Esophagus muscularis mucosa (tissue), 4 donors: ENCODE measurements around the gene C9. TPM values are rescaled to one million over a fixed set of nuclear protein-coding genes. Genes with fewer than 3 reads are reported as not detected.

ENCODE experiments used
- DNase-seq: peaks from one replicate; pipeline ENCODE4 v3.0.0-alpha.2; 2017; ENCODE audit errors: extremely low spot score
- H3K27ac ChIP-seq, 4 donors: fragments of 200-600 bp; sonication (generic); replicated peaks in 1 of 4; 1 replicate in 3 of 4; 2 replicates in 1 of 4; pipeline ENCODE4 v1.5.1; 2016 to 2019; ENCODE audit warnings: mild to moderate bottlenecking in 1 of 4
- H3K27me3 ChIP-seq, 4 donors: fragments of 200-600 bp; sonication (generic); one replicate each; pipeline versions ENCODE4 v1.5.1 to v1.6.0; 2016 to 2019
- H3K36me3 ChIP-seq, 4 donors: fragments of 200-600 bp; sonication (generic); one replicate each; pipeline ENCODE4 v1.5.1; 2016 to 2019
- H3K4me1 ChIP-seq, 4 donors: fragments of 200-600 bp; sonication (generic); one replicate each; pipeline ENCODE4 v1.5.1; 2016 to 2019
- H3K4me3 ChIP-seq, 4 donors: fragments of 200-600 bp; sonication (generic); 1 replicate in 2 of 4; 2 replicates in 2 of 4; pipeline ENCODE4 v1.5.1; 2016 to 2019; ENCODE audit warnings: mild to moderate bottlenecking in 4 of 4, moderate library complexity in 1 of 4
- H3K9me3 ChIP-seq, 4 donors: fragments of 200-600 bp; sonication (generic); 1 replicate in 3 of 4; 2 replicates in 1 of 4; pipeline ENCODE4 v1.5.1; 2016 to 2019
- CTCF ChIP-seq, 3 experiments: fragments of 200-600 bp in 2 of 3; fragments of 450-650 bp in 1 of 3; sonication (generic) in 2 of 3; IDR thresholded peaks; one replicate each; pipeline ENCODE4 v1.5.1; 2017 to 2019; ENCODE audit warnings: antibody characterized with exemption in 3 of 3, mild to moderate bottlenecking in 2 of 3, moderate library complexity in 1 of 3
- EP300 ChIP-seq: sonication (generic); formaldehyde crosslinking; IDR thresholded peaks from one replicate; pipeline ENCODE4 v1.6.1; 2017; ENCODE audit warnings: antibody characterized with exemption
- POLR2A ChIP-seq: fragments of 450-650 bp; IDR thresholded peaks from one replicate; pipeline ENCODE4 v1.6.1; 2017; ENCODE audit warnings: antibody characterized with exemption, moderate library complexity, mild to moderate bottlenecking, low read depth
- POLR2AphosphoS5 ChIP-seq, 2 donors: sonication (generic); formaldehyde crosslinking; IDR thresholded peaks; one replicate each; pipeline ENCODE4 v1.6.1; 2017; ENCODE audit warnings: antibody characterized with exemption in 2 of 2
- WGBS: methylation state at CpG from one replicate; pipeline ENCODE4 v1.1.5; 2018; 5-methylcytosine and 5-hydroxymethylcytosine counted together
- intact Hi-C: fragments of 100-400 bp; cut with DNase I; formaldehyde crosslinking; loops from one replicate; pipeline ENCODE4 v1.15.1; 2023
- total RNA-seq, 4 donors: library from RNA; depleted of rRNA; stranded (reverse); fragments of >200 nt; gene quantifications; one replicate each; pipeline versions ENCODE4 v1.1.0 to v1.2.1, GENCODE V29; 2016

C9 gene
- total RNA-seq, 4 donors from 2014 or later: not detected

DNA sequence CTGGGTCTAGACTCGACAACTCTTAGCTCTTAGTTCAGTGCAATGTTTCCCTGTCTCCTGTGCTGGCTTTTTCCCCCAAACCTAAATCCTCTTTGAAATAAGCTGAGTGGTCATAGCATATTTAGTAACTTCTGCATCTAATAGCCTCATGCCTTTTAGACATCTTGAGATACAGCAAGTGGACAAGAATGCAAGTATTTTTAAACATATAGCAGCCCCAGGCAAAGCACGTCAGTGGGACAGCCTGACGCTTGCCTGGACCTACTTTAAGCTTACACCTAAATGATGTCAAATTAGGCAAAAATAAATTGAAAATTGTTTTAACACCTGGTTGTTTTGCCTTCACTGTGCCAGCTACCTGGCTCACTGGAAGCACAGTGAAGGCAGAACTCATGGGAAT, 8.0 kb downstream of the C9 start:
- intact Hi-C loops: no loop called here
- Histone ChIP-seq H3K27ac (no peak overlapping the region), H3K36me3 (no peaks in the 10 kb centered on the region), H3K27me3 (no peaks in the 10 kb centered on the region), H3K4me3 (no peak overlapping the region), H3K9me3 (peaks cover 0 to 8% (median 0%) of the 10 kb centered on the region in 4 donors), H3K4me1 (peaks cover 0 to 5% (median 0%) of the 10 kb centered on the region in 4 donors)
- 86% methylated on average over 3 of the region's 3 CpGs for WGBS
- TF ChIP-seq POLR2AphosphoS5 (IDR thresholded peaks at IDR 0.05) (no peak), EP300 (no peak), POLR2A (no peak), CTCF (IDR thresholded peaks at IDR 0.05) (no peak)
- no peak for DNase-seq

GRCh38 chr5:39355324-39355723, 9.0 kb downstream of the C9 start:
- no peak overlapping the region for H3K4me3 ChIP-seq
- 84% methylated on average over 3 of the region's 3 CpGs for WGBS
- no peaks in the 10 kb centered on the region for H3K27me3 ChIP-seq
- no peak for DNase-seq
- H3K9me3 ChIP-seq: peaks cover 0 to 17% (median 4%) of the 10 kb centered on the region in 4 donors
- peaks cover 0 to 5% (median 0%) of the 10 kb centered on the region in 4 donors for H3K4me1 ChIP-seq
- TF ChIP-seq POLR2A (no peak), EP300 (no peak), POLR2AphosphoS5 (IDR thresholded peaks at IDR 0.05) (no peak), CTCF (IDR thresholded peaks at IDR 0.05) (no peak)
- intact Hi-C loops: no loop called here
- H3K36me3 ChIP-seq: no peaks in the 10 kb centered on the region
- no peak overlapping the region for H3K27ac ChIP-seq

DNA sequence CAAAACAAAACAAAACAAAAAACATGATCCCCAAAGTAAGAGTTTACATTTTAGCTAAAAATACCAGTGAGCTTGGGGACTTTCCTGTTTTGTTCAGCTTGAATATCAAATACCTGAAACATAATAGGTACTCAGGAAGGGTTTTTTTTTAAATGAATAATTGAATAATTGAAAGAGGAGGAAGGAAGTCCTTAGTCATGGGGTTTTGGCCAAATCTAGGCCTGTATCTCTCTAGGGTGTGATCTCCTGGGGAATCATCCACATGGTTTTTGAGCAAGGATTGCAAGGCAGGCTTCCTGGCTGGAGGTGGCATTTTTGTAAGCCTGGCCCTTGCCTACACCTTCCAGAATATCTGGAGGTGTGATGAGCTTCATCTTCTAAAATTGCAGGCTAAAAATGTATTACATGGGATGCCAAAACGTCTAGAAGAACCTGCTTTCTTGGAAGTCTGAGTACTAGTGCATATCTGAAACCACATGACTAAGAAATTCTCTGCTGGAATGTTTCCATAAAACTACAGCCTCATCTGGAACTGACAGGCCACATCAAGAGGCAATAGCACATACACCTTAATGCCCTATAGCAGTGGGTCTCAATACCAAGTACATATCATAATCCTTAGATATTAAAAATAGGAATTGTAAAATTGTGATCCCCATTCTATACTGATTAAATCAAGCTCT, 10.4 kb downstream of the C9 start:
- TF ChIP-seq POLR2AphosphoS5 (IDR thresholded peaks at IDR 0.05) (no peak), CTCF (IDR thresholded peaks at IDR 0.05) (no peak), POLR2A (no peak), EP300 (no peak)
- DNase-seq: no peak
- 62% methylated on average over 1 of the region's 1 CpG for WGBS
- no peaks in the 10 kb centered on the region for H3K27me3 ChIP-seq
- no peaks in the 10 kb centered on the region for H3K36me3 ChIP-seq
- intact Hi-C loops: no loop called here
- peaks cover 0 to 21% (median 6%) of the 10 kb centered on the region in 4 donors for H3K9me3 ChIP-seq
- no peak overlapping the region for H3K4me3 ChIP-seq
- peaks cover 0 to 5% (median 0%) of the 10 kb centered on the region in 4 donors for H3K4me1 ChIP-seq
- H3K27ac ChIP-seq: no peak overlapping the region

GRCh38 chr5:39352951-39353350, 11.3 kb downstream of the C9 start:
- TF ChIP-seq CTCF (IDR thresholded peaks at IDR 0.05): no peak
- TF ChIP-seq POLR2AphosphoS5 (IDR thresholded peaks at IDR 0.05): no peak
- no peak for TF ChIP-seq POLR2A
- TF ChIP-seq EP300: no peak
- H3K36me3 ChIP-seq: no peaks in the 10 kb centered on the region
- H3K4me1 ChIP-seq: peaks cover 0 to 5% (median 0%) of the 10 kb centered on the region in 4 donors
- no peak overlapping the region for H3K27ac ChIP-seq
- H3K9me3 ChIP-seq: peaks cover 0 to 21% (median 6%) of the 10 kb centered on the region in 4 donors
- intact Hi-C loops: no loop called here
- H3K4me3 ChIP-seq: no peak overlapping the region
- DNase-seq: no peak
- 36% methylated on average over 1 of the region's 1 CpG for WGBS
- H3K27me3 ChIP-seq: no peaks in the 10 kb centered on the region
